AG09319 (cell line): Measurements from ENCODE around the gene LRFN5.

Source experiments
- DNase-seq: peaks from one replicate; pipeline ENCODE4 v3.0.0-alpha.2; 2010; ENCODE audit warnings: low read depth; ENCODE audit errors: extremely low read depth
- CTCF ChIP-seq: IDR thresholded peaks from 2 replicates; pipeline ENCODE4 v1.5.1; 2011; ENCODE audit warnings: low read depth, mild to moderate bottlenecking, inconsistent platforms, low read length, moderate library complexity

LRFN5 gene

GRCh38 chr14:41609704-41610183 lies 3.1 kb downstream of the LRFN5 start:
- no peak for DNase-seq
- peak; percentile 33 for TF ChIP-seq CTCF

- TF ChIP-seq CTCF, result no peak
- DNase-seq, result no peak
Measured at GRCh38 chr14:41615011-41615595, 8.4 kb downstream of the LRFN5 start.

DNA sequence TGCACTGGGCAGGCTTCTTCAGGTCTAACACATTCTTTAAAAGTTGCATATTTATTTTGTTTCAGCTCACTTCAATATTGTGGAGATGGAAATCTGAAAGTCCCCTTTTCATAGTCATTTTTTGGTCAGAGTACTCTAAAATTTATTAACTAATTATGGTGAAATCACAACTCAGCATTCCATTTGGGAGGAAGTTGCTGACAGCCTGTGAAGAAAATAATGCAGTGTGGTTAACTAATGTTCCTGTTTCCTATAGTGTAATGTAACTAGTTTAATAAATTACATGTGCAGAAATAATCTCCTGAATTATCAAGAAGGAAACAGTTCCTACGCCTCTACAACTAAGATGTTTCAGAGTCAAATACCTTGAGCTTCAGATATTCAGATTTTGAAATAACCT lies 17.1 kb downstream of the LRFN5 start:
- no peak for TF ChIP-seq CTCF
- DNase-seq, result no peak

GRCh38 chr14:41629876-41630275 lies 23.2 kb downstream of the LRFN5 start:
- no peak for DNase-seq
- no peak for TF ChIP-seq CTCF

DNA sequence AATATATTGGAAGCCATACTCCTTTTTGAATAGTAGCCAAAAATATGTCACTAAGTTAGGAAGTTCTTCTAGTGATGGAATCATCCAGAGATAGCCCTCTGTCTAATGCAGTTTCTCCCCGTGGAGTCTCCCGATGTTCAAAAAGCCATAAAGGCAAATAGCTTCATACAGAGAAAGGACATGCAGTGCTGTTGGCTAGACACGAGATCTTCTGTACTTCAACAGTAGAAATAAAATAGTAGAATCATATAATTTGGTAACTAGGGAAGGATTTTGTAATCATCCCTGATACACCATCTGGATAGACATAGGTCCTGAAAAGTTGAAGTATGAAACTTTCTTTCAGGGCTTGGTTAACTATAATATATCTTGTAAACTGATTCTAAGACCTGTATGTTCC lies 27.6 kb downstream of the LRFN5 start:
- TF ChIP-seq CTCF, result no peak
- no peak for DNase-seq

DNA sequence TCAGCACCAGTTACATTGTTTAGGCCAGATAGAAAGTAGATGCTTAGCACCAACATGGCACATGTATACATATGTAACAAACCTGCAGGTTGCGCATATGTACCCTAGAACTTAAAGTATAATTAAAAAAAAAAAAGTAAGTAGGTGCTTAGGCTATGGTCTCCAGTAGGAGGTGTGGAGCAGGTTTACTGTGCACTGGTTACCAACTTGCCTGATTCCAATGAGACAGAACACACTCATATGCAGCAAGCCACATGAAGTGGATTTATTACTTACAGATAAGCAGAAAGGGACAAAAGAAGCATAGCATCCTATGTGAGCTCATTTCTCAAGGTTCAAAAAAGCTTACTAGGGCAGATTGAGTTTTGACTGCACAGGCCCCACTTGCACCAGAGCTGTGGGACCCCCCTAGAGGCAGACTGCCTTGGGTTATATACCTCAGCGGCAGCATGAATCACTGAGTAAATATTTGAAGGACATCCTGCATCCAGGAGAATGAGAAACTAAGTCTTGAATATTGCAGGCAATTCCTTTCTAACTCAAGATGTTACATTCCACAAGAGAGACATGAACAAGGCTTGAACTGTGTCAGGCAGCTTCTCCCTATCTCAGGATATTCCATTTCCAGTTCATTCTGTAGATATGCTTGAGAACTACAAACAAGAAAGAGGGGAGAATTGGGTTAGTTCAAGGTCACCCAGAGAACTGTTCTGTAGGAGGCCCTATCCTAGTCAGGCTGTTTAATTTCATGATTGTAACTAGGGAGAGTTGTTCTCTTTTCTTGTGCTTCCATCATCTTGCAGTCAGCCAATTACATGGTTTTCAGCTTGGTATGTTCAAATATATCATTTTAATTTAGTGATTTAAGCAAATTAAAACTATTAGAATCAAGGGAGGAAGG lies 30.1 kb downstream of the LRFN5 start:
- DNase-seq, result no peak
- TF ChIP-seq CTCF, result no peak

DNA sequence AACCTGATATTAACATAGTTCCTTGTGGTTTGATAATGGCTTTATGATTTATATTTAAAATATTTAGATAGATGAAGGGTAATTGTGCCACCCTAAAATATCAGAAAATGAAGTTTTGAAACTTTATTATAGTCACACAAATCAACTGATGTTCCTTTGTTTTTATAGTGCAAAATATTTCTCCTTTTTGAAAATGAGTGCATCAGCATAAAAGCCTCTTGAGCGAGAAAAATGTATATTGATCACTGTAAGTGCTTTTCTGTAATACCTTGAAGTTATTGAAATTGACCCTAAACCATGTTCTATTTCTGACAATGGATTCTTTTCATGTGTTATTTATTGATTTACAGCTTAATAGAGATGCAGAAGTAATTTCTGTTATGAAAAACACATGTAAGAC lies 35.0 kb downstream of the LRFN5 start:
- no peak for DNase-seq
- TF ChIP-seq CTCF, result no peak
